Mesenchymal stem cell (in vitro differentiated cells and primary cell): Measurements from ENCODE around the gene AGAP1.
"Not testable (repeated sequence)": the region's sequence is repeated elsewhere in the genome, so short reads cannot be mapped to it uniquely, and the experiment has no call there.

Source experiments
- DNase-seq: peaks from one replicate; pipeline ENCODE4 v3.0.0-alpha.2; 2013
- H2AFZ ChIP-seq: one replicate; pipeline ENCODE4 v1.6.1; 2013; ENCODE audit warnings: low read depth, mild to moderate bottlenecking, control low read depth, inconsistent platforms, low read length, moderate library complexity
- H2AK5ac ChIP-seq: 2 replicates; pipeline ENCODE4 v1.6.1; 2013; ENCODE audit warnings: low read length, moderate library complexity, mild to moderate bottlenecking, inconsistent platforms; ENCODE audit not compliant: severe bottlenecking
- H2BK120ac ChIP-seq: one replicate; pipeline ENCODE4 v1.6.1; 2013; ENCODE audit warnings: low read depth, mild to moderate bottlenecking, inconsistent platforms, low read length, moderate library complexity
- H2BK12ac ChIP-seq, 2 experiments: one replicate each; pipeline ENCODE4 v1.6.1; 2013; ENCODE audit warnings: inconsistent platforms in 2 of 2, low read length in 2 of 2, mild to moderate bottlenecking in 2 of 2, moderate library complexity in 2 of 2, control low read depth in 1 of 2
- H2BK15ac ChIP-seq: one replicate; pipeline ENCODE4 v1.6.1; 2013; ENCODE audit warnings: mild to moderate bottlenecking, low read depth, inconsistent platforms; ENCODE audit not compliant: poor library complexity, severe bottlenecking
- H2BK5ac ChIP-seq: 2 replicates; pipeline ENCODE4 v1.6.1; 2013; ENCODE audit warnings: low read depth, mild to moderate bottlenecking, low read length, control low read depth, inconsistent platforms; ENCODE audit not compliant: poor library complexity, severe bottlenecking
- H3K14ac ChIP-seq, 2 experiments: one replicate each; pipeline ENCODE4 v1.6.1; 2013; ENCODE audit warnings: inconsistent platforms in 2 of 2, low read length in 2 of 2, control low read depth in 1 of 2, mild to moderate bottlenecking in 1 of 2, moderate library complexity in 1 of 2
- H3K18ac ChIP-seq, 2 experiments: one replicate each; pipeline ENCODE4 v1.6.1; 2013; ENCODE audit warnings: inconsistent platforms in 2 of 2, low read length in 2 of 2, control low read depth in 1 of 2, low read depth in 1 of 2, mild to moderate bottlenecking in 1 of 2
- H3K23ac ChIP-seq, 2 experiments: one replicate each; pipeline ENCODE4 v1.6.1; 2013; ENCODE audit warnings: inconsistent platforms in 2 of 2, low read length in 2 of 2, mild to moderate bottlenecking in 2 of 2, moderate library complexity in 2 of 2, control low read depth in 1 of 2
- H3K27ac ChIP-seq: 2 replicates; pipeline ENCODE4 v1.5.1; 2013; ENCODE audit warnings: mild to moderate bottlenecking, moderate library complexity, low read length, control low read depth, inconsistent platforms; ENCODE audit not compliant: poor library complexity, severe bottlenecking
- H3K27me3 ChIP-seq, 2 experiments: 2 replicates each; pipeline versions ENCODE4 v1.6.1 to v1.7.0; 2013; ENCODE audit warnings: low read length in 2 of 2, mild to moderate bottlenecking in 2 of 2, moderate library complexity in 2 of 2, control low read depth in 1 of 2, inconsistent platforms in 1 of 2; ENCODE audit not compliant: control insufficient read depth in 1 of 2, insufficient read depth in 1 of 2
- H3K36me3 ChIP-seq, 2 experiments: 2 replicates each; pipeline versions ENCODE4 v1.6.1 to v1.7.0; 2013; ENCODE audit warnings: low read length in 2 of 2, control low read depth in 1 of 2, inconsistent platforms in 1 of 2, low read depth in 1 of 2, mild to moderate bottlenecking in 1 of 2; ENCODE audit not compliant: insufficient read depth in 2 of 2, control insufficient read depth in 1 of 2
- H3K4ac ChIP-seq, 2 experiments: one replicate each; pipeline ENCODE4 v1.6.1; 2013; ENCODE audit warnings: inconsistent platforms in 2 of 2, low read length in 2 of 2, mild to moderate bottlenecking in 2 of 2, moderate library complexity in 2 of 2, control low read depth in 1 of 2, low read depth in 1 of 2
- H3K4me1 ChIP-seq: 2 replicates; pipeline ENCODE4 v1.6.1; 2013; ENCODE audit warnings: low read depth, low read length, control low read depth; ENCODE audit not compliant: control insufficient read depth, insufficient read depth
- H3K4me2 ChIP-seq: 2 replicates; pipeline ENCODE4 v1.6.1; 2013; ENCODE audit warnings: low read length, mild to moderate bottlenecking, inconsistent platforms; ENCODE audit not compliant: poor library complexity, severe bottlenecking
- H3K4me3 ChIP-seq, 2 experiments: 2 replicates each; pipeline versions ENCODE4 v1.5.1 to v1.7.0; 2013; ENCODE audit warnings: low read length in 2 of 2, mild to moderate bottlenecking in 2 of 2, control low read depth in 1 of 2, low read depth in 1 of 2; ENCODE audit not compliant: insufficient read depth in 1 of 2
- H3K79me1 ChIP-seq: replicated peaks from 2 replicates; pipeline ENCODE4 v1.6.1; 2013; ENCODE audit warnings: mild to moderate bottlenecking, control low read depth, low read length, inconsistent platforms; ENCODE audit not compliant: poor library complexity, severe bottlenecking
- H3K9ac ChIP-seq: 2 replicates; pipeline ENCODE4 v1.7.0; 2013; ENCODE audit warnings: mild to moderate bottlenecking, low read length, moderate library complexity
- H3K9me3 ChIP-seq: 2 replicates; pipeline ENCODE4 v1.7.0; 2013; ENCODE audit warnings: mild to moderate bottlenecking, low read length; ENCODE audit not compliant: control insufficient read depth
- H4K8ac ChIP-seq: one replicate; pipeline ENCODE4 v1.6.1; 2013; ENCODE audit warnings: inconsistent platforms, mild to moderate bottlenecking, low read length, moderate library complexity
- H4K91ac ChIP-seq: one replicate; pipeline ENCODE4 v1.6.1; 2013; ENCODE audit warnings: mild to moderate bottlenecking, low read length, inconsistent platforms
- WGBS: methylation state at CpG from one replicate; pipeline ENCODE4 v1.1.7; 2013; ENCODE audit warnings: mixed read lengths; 5-methylcytosine and 5-hydroxymethylcytosine counted together

Gene AGAP1

GRCh38 chr2:236057375-236057774, 563.5 kb downstream of the AGAP1 start:
- H4K91ac ChIP-seq = no peak overlapping the region
- peaks cover 11% of the 10 kb centered on the region for H3K9me3 ChIP-seq
- H3K4me2 ChIP-seq = no peak overlapping the region
- H3K9ac ChIP-seq = no peak overlapping the region
- H4K8ac ChIP-seq = no peak overlapping the region
- H3K79me1 ChIP-seq = peaks cover 2% of the 10 kb centered on the region
- no peak overlapping the region for H2BK15ac ChIP-seq
- no peak overlapping the region for H3K14ac ChIP-seq
- H2BK12ac ChIP-seq = no peak overlapping the region
- no peak for DNase-seq
- H3K18ac ChIP-seq = no peak overlapping the region
- H2BK5ac ChIP-seq = no peak overlapping the region
- H2AK5ac ChIP-seq = no peak overlapping the region
- H3K4ac ChIP-seq = no peak overlapping the region
- H3K23ac ChIP-seq = no peak overlapping the region
- H2AFZ ChIP-seq = no peak overlapping the region
- no peak overlapping the region for H3K4me3 ChIP-seq
- H3K36me3 ChIP-seq = peaks cover 7 to 14% of the 10 kb centered on the region in 2 experiments
- no peak overlapping the region for H2BK120ac ChIP-seq
- H3K27ac ChIP-seq = no peak overlapping the region
- 92% methylated on average over 4 of the region's 4 CpGs for WGBS
- no peaks in the 10 kb centered on the region for H3K27me3 ChIP-seq
- peaks cover 4% of the 10 kb centered on the region for H3K4me1 ChIP-seq

- Histone ChIP-seq H3K27me3 (no peaks in the 10 kb centered on the region), H3K4ac (no peak overlapping the region), H2BK12ac (no peak overlapping the region), H3K18ac (no peak overlapping the region), H3K14ac (no peak overlapping the region), H3K9me3 (peaks cover 11% of the 10 kb centered on the region), H3K79me1 (peaks cover 5% of the 10 kb centered on the region), H2BK15ac (no peak overlapping the region), H2BK120ac (no peak overlapping the region), H4K8ac (no peak overlapping the region), H3K9ac (no peak overlapping the region), H3K27ac (no peak overlapping the region), H2AFZ (no peak overlapping the region), H3K4me3 (no peak overlapping the region), H3K23ac (no peak overlapping the region), H4K91ac (peak overlapping the region; percentile 13), H3K4me1 (peaks cover 4% of the 10 kb centered on the region), H2AK5ac (no peak overlapping the region), H3K4me2 (no peak overlapping the region), H3K36me3 (peaks cover 10 to 11% of the 10 kb centered on the region in 2 experiments), H2BK5ac (no peak overlapping the region)
- WGBS = 53% methylated on average over 5 of the region's 9 CpGs
- DNase-seq = no peak
Measured at GRCh38 chr2:236061497-236061896, 567.7 kb downstream of the AGAP1 start.

GRCh38 chr2:236061899-236062298, 568.1 kb downstream of the AGAP1 start:
- H3K4me3 ChIP-seq = no peak overlapping the region
- H2AK5ac ChIP-seq = no peak overlapping the region
- H3K36me3 ChIP-seq = peaks cover 8 to 11% of the 10 kb centered on the region in 2 experiments
- no peak overlapping the region for H3K9ac ChIP-seq
- H3K27me3 ChIP-seq = no peaks in the 10 kb centered on the region
- H2BK5ac ChIP-seq = no peak overlapping the region
- H3K14ac ChIP-seq = no peak overlapping the region
- no peak overlapping the region for H3K27ac ChIP-seq
- no peak overlapping the region for H3K4me2 ChIP-seq
- H2BK15ac ChIP-seq = no peak overlapping the region
- H3K4me1 ChIP-seq = peaks cover 2% of the 10 kb centered on the region
- no peak for DNase-seq
- no peak overlapping the region for H3K23ac ChIP-seq
- H4K8ac ChIP-seq = no peak overlapping the region
- H2BK12ac ChIP-seq = no peak overlapping the region
- no peak overlapping the region for H3K4ac ChIP-seq
- H3K79me1 ChIP-seq = peaks cover 5% of the 10 kb centered on the region
- no peak overlapping the region for H4K91ac ChIP-seq
- H2BK120ac ChIP-seq = no peak overlapping the region
- no peak overlapping the region for H3K18ac ChIP-seq
- no peak overlapping the region for H2AFZ ChIP-seq
- peaks cover 11% of the 10 kb centered on the region for H3K9me3 ChIP-seq
- WGBS = 81% methylated on average over 12 of the region's 12 CpGs

- not testable (repeated sequence) for H3K23ac ChIP-seq, H3K4me3 ChIP-seq, H3K4me1 ChIP-seq, H2BK15ac ChIP-seq, H3K4ac ChIP-seq, H2BK12ac ChIP-seq, H3K27me3 ChIP-seq, H3K79me1 ChIP-seq, DNase-seq, H3K14ac ChIP-seq, H4K91ac ChIP-seq, H2BK120ac ChIP-seq, H3K18ac ChIP-seq, H4K8ac ChIP-seq, H3K27ac ChIP-seq, H3K9me3 ChIP-seq, H3K4me2 ChIP-seq, H2AK5ac ChIP-seq, H3K9ac ChIP-seq, H2AFZ ChIP-seq, H2BK5ac ChIP-seq
- 97% methylated on average over 4 of the region's 5 CpGs for WGBS
- H3K36me3 ChIP-seq = peaks cover 10 to 13% of the 10 kb centered on the region in 2 experiments
Measured at GRCh38 chr2:236062806-236063205, 569.0 kb downstream of the AGAP1 start.
